Uterus (tissue), 4 donors: ENCODE results near the gene WIZ. TPM values are rescaled to one million over a fixed set of nuclear protein-coding genes. Genes with fewer than 3 reads are reported as not detected.

Experiments used
- DNase-seq, 2 donors: peaks; one replicate each; pipeline ENCODE4 v3.0.0-alpha.2; 2019 to 2020
- H3K27ac ChIP-seq, 2 donors: fragments of 200-600 bp; sonication (generic); 1 replicate in 1 of 2; 2 replicates in 1 of 2; pipeline ENCODE4 v1.5.1; 2016 to 2018
- H3K27me3 ChIP-seq, 2 donors: fragments of 200-600 bp; sonication (generic); one replicate each; pipeline ENCODE4 v1.5.1; 2018 to 2019; ENCODE audit warnings: control low read depth in 1 of 2
- H3K36me3 ChIP-seq, 2 donors: fragments of 200-600 bp; sonication (generic); one replicate each; pipeline ENCODE4 v1.5.1; 2019; ENCODE audit warnings: control low read depth in 1 of 2
- H3K4me1 ChIP-seq, 2 donors: fragments of 200-600 bp; sonication (generic); one replicate each; pipeline ENCODE4 v1.5.1; 2018 to 2019; ENCODE audit warnings: control low read depth in 1 of 2
- H3K4me3 ChIP-seq, 2 donors: fragments of 200-600 bp; sonication (generic); 1 replicate in 1 of 2; 2 replicates in 1 of 2; pipeline ENCODE4 v1.5.1; 2018 to 2019; ENCODE audit warnings: mild to moderate bottlenecking in 1 of 2
- H3K9me3 ChIP-seq, 2 donors: fragments of 200-600 bp; sonication (generic); one replicate each; pipeline ENCODE4 v1.5.1; 2019; ENCODE audit warnings: control low read depth in 1 of 2
- POLR2A ChIP-seq, 2 donors: fragments of 450-650 bp; IDR thresholded peaks; one replicate each; pipeline ENCODE4 v1.6.1; 2016; ENCODE audit warnings: antibody characterized with exemption in 2 of 2, mild to moderate bottlenecking in 1 of 2, moderate library complexity in 1 of 2
- intact Hi-C: fragments of 100-400 bp; cut with DNase I; formaldehyde crosslinking; loops from one replicate; pipeline ENCODE4 v1.15.1; 2023; ENCODE audit warnings: low total_unique reads
- total RNA-seq, 4 donors: library from RNA; depleted of rRNA in 3 of 4; stranded (reverse); fragments of >200 nt in 3 of 4; gene quantifications; one replicate each; pipeline versions ENCODE4 v1.1.0 to v1.2.4, GENCODE V29; 2014 to 2023
- TF ChIP-seq, protein P1 (sequence below), 4 experiments: fragments of 200-600 bp in 2 of 4; fragments of 450-650 bp in 2 of 4; sonication (generic) in 2 of 4; IDR thresholded peaks; one replicate each; pipeline ENCODE4 v1.5.1; 2016 to 2019; ENCODE audit warnings: antibody characterized with exemption in 4 of 4, mild to moderate bottlenecking in 2 of 4, moderate library complexity in 1 of 4
- donor health status: DM: yes; HTN: yes; CAD: no.

WIZ gene
- total RNA-seq, 4 donors from 2014 or later = 6.5 to 53.9 (median 8.5) TPM

DNA sequence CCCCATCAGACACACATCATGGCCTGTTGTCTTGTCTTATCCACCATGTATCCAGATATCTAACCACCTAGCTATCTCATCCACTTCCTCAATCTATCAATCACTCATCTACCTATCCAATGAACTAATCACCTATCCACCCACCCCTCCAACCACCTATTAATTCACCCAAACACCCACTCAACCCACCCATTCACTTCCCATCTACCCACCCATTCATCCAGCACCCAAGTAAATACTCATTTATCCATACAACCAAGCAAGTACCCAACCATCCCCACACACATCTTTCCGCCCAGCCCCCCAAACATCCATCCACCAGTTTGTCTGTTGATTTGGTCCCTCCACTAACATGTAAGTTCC, 753 bp upstream of the WIZ start:
- Histone ChIP-seq H3K4me3 (no peak overlapping the region), H3K4me1 (peaks cover 0 to 9% of the 10 kb centered on the region in 2 donors), H3K27ac (peak overlapping the region; percentile 66 to 93), H3K9me3 (no peaks in the 10 kb centered on the region), H3K27me3 (peaks cover 0 to under 1% of the 10 kb centered on the region in 2 donors), H3K36me3 (no peaks in the 10 kb centered on the region)
- DNase-seq = no peak
- intact Hi-C loops = no loop called here
- no peak for TF ChIP-seq POLR2A (IDR thresholded peaks at IDR 0.05)
- TF ChIP-seq, protein P1, sequence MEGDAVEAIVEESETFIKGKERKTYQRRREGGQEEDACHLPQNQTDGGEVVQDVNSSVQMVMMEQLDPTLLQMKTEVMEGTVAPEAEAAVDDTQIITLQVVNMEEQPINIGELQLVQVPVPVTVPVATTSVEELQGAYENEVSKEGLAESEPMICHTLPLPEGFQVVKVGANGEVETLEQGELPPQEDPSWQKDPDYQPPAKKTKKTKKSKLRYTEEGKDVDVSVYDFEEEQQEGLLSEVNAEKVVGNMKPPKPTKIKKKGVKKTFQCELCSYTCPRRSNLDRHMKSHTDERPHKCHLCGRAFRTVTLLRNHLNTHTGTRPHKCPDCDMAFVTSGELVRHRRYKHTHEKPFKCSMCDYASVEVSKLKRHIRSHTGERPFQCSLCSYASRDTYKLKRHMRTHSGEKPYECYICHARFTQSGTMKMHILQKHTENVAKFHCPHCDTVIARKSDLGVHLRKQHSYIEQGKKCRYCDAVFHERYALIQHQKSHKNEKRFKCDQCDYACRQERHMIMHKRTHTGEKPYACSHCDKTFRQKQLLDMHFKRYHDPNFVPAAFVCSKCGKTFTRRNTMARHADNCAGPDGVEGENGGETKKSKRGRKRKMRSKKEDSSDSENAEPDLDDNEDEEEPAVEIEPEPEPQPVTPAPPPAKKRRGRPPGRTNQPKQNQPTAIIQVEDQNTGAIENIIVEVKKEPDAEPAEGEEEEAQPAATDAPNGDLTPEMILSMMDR (IDR thresholded peaks at IDR 0.05) = no peak

DNA sequence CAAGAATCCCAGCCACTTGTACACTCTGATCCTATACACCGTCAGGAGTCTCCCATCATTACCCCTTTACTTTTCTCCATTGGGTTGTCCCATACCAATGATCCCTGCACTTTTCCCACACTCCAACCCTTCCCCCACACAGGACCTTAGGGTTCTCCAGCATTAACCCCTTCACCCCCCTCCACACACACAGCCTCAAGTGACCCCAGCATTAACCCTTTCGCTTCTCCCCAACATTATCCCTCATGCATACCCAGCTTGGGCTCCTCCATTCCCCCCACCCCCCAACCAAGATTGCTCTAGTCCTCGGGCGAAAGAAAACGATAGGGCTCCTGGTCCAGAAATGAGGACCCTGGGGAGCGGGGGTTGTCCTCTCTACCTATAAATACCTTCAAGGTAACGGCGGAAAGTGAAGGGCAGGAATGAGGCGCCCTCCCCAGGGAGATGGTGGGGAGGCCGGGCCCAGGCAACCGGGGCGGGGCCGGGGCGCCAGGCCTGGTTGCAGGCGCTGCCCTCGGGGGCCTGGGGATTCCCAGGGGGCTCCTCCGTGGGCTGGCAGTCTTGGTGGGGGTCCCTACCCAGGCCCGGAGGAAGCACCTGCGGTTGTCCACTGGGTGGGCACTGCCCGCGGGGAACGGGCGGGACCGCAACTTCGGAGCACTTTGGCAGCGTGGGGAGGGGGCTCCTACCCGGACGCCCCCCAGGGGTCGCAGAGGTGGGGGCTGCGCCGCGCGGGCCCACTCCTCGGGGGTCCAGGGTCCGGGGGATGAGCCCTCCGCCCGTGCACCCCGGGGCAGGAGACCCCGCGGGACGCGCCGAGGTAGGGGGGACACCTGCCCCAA, 757 bp downstream of the WIZ start:
- H3K27me3 ChIP-seq = no peaks in the 10 kb centered on the region
- H3K27ac ChIP-seq = peak overlapping the region; percentile 66 to 93
- peak overlapping the region; percentile 57 to 61 for H3K4me3 ChIP-seq
- no peaks in the 10 kb centered on the region for H3K36me3 ChIP-seq
- H3K9me3 ChIP-seq = no peaks in the 10 kb centered on the region
- H3K4me1 ChIP-seq = peaks cover 0 to 9% of the 10 kb centered on the region in 2 donors
- intact Hi-C loops = no loop called here
- peak in 1 of 2 donors; percentile 47 for DNase-seq
- no peak for TF ChIP-seq POLR2A (IDR thresholded peaks at IDR 0.05)
- TF ChIP-seq, protein P1 (IDR thresholded peaks at IDR 0.05) = no peak

DNA sequence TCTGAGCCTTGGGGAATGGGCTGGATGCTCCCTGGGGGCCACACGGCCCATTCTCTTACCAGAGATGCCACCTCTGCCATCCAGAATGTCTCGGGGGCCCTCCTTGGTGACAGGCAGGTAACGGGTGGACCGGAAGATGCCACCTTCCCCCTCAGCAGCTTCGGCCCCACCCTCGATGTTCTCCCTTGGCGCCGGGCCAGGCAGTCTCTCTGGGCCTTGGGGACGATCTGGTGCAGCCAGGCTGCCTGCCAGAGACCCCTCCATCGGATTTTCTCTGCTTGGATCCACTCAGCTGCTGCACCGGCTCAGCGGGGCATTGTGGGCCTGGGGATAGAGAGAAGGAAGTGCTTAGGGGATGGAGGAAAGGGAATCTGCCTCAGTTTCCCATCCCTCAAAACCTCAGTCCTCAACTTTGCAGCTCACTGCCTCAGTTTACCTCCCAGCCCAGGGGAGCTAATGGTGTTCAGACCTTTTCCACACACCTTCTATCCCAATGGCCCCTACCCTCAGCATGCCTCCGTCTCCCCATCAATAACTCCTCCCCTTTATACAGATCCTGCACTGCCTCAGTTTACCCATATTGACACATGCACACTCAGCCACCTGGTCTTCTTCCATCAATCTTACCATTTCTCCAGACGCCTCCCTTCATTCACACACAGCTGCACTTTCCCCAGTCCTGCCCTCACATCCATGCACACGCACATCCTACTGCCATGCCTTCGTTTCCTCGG, 1.5 kb downstream of the WIZ start:
- no peak overlapping the region for H3K4me3 ChIP-seq
- no peaks in the 10 kb centered on the region for H3K36me3 ChIP-seq
- no peak for TF ChIP-seq POLR2A (IDR thresholded peaks at IDR 0.05)
- TF ChIP-seq, protein P1 (IDR thresholded peaks at IDR 0.05) = no peak
- intact Hi-C loops = no loop called here
- H3K4me1 ChIP-seq = peaks cover 0 to 7% of the 10 kb centered on the region in 2 donors
- H3K27ac ChIP-seq = peak overlapping the region; percentile 66 to 93
- H3K9me3 ChIP-seq = no peaks in the 10 kb centered on the region
- no peaks in the 10 kb centered on the region for H3K27me3 ChIP-seq
- no peak for DNase-seq

DNA sequence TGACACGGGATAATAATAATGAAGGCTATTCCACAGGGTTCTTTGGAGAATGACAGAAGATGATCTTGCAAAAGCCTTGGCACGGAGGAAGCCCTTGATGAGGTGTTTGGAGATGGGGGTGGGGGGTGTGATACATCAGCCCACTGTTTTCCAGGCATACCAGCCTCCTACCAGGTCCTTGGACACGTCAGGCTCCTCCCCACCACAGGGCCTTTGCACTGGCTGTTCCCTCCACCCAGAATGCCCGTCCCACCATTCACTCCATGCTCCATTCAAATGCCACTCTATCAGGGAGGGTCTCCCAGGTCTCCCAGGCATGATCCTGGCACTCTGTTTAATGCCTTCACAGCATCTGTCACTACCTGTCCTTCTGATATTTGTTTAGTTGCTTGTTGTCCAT, 2.7 kb downstream of the WIZ start:
- no peak for DNase-seq
- Histone ChIP-seq H3K4me1 (no peaks in the 10 kb centered on the region), H3K9me3 (no peaks in the 10 kb centered on the region), H3K27ac (no peak overlapping the region), H3K4me3 (no peak overlapping the region), H3K36me3 (no peaks in the 10 kb centered on the region), H3K27me3 (no peaks in the 10 kb centered on the region)
- no peak for TF ChIP-seq POLR2A (IDR thresholded peaks at IDR 0.05)
- TF ChIP-seq, protein P1 (IDR thresholded peaks at IDR 0.05) = no peak
- intact Hi-C loops = no loop called here

DNA sequence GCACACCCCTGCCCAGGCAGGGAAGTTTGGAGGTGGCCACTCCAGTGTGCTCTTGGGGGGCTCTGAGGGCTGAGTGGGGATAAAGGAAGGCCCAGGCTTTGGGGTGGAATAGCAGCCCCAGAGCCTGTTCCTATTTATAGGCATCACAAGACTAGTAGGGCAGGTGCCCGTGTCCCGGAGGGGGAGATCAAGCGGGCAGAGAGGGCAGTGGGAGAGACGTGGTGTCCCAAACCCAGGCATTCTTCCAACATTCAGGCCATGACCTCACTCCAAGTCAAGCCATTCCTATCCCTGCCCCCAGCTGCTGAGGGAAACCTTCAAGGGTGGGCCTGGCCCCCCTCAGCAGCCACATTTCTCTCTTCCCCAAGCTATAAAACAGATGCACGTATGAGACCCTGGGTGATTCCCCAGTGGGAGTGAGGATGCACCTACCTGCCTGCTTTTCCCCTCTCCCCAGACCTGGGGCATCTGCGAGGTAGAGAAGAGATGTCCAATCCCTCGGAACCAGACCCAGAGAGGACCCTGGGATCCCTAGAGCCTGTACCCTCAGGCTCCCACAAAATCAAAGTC, 3.9 kb downstream of the WIZ start:
- H3K9me3 ChIP-seq = no peaks in the 10 kb centered on the region
- TF ChIP-seq POLR2A (IDR thresholded peaks at IDR 0.05) = no peak
- TF ChIP-seq, protein P1 (IDR thresholded peaks at IDR 0.05) = no peak
- no peaks in the 10 kb centered on the region for H3K27me3 ChIP-seq
- intact Hi-C loops = no loop called here
- no peak overlapping the region for H3K27ac ChIP-seq
- H3K4me3 ChIP-seq = no peak overlapping the region
- DNase-seq = no peak
- H3K4me1 ChIP-seq = no peaks in the 10 kb centered on the region
- H3K36me3 ChIP-seq = no peaks in the 10 kb centered on the region
